HG03442 (cell line): ENCODE results near the gene C13orf46.
"Not testable (repeated sequence)": the region's sequence is repeated elsewhere in the genome, so short reads cannot be mapped to it uniquely, and the experiment has no call there.

Source experiments
- ATAC-seq: cut with Tn5 transposase; IDR thresholded peaks from one replicate; pipeline ENCODE4 v1.9.1; 2021; ENCODE audit warnings: mild to moderate bottlenecking, moderate library complexity; ENCODE audit not compliant: unreplicated experiment

The C13orf46 gene

DNA sequence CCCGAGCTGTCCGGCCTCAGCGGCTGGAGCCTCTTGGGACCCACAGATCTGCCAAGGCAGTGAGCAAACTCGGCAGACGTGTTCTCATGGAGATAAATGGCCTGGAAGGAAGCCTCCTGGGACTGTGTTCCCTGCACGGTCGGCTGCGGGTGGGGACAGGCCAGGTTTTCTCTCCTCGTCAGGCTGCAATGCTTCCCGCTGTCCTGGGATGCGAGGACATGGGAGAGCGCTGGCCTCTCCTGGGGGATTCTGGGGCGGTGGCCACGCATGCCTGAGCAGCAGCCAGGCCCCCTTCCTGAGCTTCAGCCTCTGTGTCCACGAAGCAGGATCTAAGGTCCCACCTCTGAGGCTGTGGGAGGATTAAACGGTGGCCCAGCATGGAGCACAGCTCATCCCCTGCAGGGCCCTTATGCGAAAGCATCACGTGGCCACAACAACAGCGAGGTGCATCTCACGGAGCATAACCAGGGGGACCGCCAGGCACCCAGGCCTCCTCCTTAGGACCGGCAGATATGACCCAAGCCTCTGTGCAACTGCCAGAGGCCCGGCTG lies 21.2 kb upstream of the C13orf46 start:
- ATAC-seq, result no peak

DNA sequence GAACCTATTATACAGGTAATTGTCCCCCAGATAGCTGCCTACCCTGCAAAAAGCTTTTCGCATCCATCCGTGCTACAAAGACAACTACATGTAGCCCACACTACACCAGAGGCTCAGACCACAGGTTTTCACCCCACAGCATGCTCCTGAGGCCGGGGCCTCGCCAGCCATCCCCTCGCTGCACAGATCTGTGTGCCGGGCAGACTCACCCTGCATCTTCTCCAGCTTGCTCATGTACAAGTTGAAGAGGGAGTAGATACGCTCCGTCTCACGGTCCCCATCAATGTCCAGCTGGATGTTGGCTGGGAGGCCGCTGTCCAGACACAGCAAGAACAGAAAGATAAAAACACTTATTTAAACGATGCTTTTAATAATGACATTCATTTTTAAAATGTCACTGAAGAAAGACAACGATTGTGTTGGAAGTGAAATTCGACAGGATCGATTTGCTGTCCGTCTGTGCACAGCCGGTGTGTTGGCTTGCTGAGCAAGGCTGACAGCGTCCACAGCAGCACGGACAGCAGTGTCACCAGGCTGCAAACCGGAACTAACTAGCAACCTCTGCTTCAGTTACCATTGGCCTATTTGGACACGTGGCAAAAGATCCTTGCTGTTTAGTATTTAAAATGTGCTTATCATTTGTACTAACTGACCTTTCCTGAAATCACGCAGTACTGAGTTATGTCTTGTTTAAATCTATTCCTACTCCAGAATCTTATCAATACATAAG lies 18.6 kb upstream of the C13orf46 start:
- ATAC-seq, result no peak

DNA sequence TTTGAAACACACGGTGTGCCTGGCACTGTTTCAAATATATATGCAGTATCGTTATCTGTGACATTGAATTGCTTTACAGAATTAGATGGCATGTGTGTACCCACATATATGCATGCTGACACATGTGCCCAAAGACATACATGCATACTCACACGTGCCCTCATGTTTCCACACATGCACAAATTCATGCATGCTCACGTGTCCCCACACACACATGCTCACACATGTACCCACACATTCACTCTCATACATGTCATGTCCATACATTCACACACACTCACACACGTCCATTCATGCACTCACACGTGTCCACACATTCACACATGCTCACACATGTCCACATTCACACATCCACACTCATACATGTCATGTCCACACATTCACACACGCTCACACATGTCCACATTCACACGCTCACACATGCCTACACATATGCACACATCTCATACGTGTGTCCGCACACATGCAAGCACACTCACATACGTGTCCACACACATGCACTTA lies 17.9 kb upstream of the C13orf46 start:
- no peak for ATAC-seq

DNA sequence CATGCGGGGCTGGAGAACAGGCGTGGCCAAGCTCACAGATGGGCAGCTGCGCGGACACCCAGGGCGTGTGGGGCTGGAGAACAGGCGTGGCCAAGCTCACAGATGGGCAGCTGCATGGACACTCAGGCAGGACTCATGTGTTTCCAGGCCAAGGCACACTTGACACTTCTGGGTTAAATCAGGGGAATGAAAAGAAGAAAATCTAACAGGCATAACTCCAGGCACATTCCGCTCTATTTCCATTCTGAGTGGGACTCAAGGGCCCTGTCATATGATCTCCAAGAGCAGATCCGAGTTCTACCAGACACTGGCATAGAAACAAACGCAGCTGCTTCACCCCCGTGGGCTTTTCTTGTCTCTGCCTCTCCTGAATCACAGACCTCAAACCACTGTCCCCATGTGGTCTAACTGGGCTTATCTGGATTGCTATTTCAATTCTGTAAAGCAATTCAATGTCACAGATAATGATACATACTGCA lies 17.4 kb upstream of the C13orf46 start:
- no peak for ATAC-seq

DNA sequence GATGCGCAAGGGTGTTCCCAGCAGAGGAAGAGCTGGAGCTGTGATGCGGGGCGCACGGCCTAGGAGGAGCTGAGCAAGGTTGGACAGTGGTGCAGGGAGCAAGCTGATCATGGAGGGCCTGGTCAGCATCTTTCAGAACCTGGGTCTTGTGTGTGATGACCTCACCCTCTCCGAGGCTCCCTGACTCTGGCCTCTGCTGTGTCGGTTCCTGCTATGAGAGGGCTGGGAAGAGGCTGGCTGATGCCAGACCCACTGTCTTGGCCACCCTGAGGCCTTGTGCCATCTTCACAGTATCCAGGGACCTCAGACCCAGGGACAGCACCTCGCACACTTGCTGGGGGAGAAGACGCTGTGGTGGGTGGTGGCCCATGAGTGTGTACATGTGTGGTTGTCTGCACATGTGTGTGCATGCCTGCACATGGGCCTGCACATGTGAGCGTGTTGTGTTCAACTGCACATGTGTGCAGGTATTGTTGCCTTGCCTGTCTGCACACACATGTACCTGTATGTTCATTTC lies 16.5 kb upstream of the C13orf46 start:
- no peak for ATAC-seq

DNA sequence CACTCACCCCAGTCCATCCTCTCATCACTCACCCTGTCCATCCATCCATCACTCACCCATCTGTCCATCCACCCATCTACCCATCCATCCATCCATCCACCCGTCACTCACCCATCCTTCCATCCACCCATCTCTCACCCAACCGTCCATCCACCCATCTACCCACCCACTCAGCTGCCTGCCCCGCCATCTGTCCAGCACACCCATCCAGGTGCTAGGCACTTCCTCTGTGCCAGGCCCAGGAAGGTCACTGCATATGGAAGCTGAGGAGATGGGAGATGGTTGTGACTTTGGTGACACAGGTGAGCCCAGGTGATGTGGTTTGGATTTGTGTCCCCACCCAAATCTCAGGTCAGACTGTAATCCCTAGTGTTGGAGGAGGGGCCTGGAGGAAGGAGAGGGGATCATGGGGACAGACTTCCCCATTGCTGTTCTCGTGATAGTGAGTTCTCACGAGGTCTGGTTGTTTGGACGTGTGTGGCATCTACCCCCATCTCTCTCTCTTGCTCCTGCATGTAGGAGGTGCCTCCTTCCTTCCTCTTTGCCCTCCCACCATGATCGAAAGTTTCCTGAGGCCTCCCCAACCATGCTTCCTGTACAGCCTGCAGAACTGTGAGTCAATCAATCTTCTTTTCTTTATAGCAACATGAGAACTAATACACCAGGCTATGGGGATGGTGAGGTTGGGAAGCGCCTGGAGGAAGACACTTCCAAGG lies 15.9 kb upstream of the C13orf46 start:
- ATAC-seq, result no peak

DNA sequence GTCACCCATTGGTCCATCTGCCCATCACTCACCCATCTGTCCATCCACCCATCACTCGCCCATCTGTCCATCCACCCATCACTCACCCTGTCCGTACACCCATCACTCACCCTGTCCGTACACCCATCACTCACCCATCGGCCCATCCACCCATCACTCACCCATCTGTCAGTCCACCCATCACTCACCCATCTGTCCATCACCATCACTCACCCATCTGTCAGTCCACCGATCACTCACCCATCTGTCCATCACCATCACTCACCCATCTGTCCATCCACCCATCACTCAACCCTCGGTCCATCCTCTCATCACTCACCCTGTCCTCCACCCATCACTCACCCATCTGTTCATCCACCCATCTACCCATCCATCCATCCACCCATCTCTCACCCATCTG lies 15.0 kb upstream of the C13orf46 start:
- ATAC-seq, result not testable (repeated sequence)

DNA sequence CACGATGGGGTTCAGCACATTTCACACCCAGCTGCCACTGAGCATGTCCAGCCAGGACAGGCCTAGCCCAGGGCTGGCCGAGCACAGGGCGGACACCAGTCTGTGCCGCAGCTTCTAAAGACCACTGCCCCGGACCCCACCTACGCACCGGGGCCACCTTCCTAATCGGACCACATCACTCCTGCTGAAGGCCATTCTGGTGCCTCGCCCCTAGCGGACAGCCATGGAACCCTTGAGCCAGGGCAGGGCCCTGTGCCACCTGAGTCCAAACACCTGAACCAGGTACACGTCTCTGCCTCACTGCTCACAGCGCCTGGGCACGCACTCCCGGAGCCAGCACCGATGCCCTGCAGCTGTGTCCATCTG lies 8.4 kb upstream of the C13orf46 start:
- no peak for ATAC-seq

DNA sequence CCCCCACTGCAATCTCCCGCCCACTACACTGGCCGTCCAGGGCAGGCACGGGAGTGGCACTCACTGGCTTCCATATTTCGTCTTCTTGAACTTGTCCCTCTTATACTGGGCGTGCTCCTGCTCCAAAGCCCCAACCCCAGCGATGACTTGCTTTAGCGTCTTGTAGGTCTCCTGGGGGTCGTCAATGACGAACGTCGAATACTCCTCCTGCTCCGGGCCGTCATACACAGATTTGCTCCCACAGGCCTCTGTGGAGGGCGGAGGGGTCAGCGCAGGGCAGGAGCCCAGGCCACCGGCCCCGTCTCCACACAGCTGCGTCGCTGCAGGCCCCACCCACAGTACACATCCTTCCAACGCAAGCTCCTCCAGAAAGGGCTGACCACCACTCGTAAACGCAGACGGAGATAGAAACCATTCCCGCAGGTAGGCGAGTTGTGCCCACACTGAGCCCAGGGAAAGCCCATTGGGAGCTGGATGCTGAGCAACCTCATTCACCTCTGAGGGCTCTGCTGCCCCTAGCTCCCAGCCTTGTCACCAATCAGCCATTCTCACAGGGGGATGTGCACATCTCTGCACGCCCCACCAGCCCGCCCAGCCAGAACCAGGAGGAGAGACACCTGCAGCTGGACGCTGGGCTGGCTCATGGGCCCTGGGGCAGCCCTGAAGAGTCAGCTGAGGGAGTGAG lies 7.9 kb upstream of the C13orf46 start:
- no peak for ATAC-seq

DNA sequence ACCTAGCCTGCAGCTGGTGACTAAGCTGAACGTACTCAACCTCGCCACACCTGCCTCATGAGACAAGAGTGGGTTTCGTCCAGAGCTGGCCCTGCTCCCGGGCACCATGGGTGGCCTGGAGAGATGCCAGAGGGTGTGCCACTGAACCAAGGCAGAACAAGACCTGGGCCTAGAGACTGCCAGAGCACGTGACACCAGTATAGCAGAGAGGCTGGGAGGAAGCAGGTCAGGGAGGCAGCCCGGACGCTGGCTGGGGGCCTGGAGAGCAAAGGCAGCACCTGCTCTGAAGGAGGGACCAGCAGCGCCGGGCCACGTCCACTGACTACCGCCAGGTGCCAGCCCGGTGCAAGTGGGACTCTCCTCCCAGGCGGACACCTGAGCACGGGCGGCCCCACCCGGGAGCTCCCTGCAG lies 7.3 kb upstream of the C13orf46 start:
- no peak for ATAC-seq

DNA sequence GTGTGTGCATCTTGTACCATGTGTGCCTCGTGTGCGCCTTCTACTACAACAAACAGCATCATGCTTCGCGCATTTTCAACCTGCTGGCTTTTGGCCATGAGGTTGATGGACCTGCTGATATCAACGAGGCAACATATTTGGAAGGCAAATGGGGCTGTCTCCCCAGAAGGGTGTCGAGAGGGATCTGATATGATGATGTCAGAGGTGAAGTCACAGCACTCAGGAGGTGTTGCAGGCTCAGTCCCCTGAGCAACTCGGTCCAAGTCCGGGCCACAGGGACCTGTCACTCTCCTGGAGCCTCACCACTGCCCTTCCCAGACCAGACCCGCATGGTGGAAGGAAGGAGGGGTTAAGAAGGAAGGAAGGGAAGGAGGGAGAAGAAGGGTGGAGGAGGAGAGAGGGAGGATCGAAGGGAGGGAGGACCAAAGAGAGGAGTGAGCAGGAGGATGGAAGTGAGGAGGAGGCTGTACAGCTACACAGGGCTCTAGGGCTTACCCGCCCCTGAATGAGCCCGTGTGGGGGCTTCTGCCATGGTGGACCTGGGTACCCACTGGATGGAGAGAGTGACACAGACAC lies 6.7 kb upstream of the C13orf46 start:
- ATAC-seq, result no peak

DNA sequence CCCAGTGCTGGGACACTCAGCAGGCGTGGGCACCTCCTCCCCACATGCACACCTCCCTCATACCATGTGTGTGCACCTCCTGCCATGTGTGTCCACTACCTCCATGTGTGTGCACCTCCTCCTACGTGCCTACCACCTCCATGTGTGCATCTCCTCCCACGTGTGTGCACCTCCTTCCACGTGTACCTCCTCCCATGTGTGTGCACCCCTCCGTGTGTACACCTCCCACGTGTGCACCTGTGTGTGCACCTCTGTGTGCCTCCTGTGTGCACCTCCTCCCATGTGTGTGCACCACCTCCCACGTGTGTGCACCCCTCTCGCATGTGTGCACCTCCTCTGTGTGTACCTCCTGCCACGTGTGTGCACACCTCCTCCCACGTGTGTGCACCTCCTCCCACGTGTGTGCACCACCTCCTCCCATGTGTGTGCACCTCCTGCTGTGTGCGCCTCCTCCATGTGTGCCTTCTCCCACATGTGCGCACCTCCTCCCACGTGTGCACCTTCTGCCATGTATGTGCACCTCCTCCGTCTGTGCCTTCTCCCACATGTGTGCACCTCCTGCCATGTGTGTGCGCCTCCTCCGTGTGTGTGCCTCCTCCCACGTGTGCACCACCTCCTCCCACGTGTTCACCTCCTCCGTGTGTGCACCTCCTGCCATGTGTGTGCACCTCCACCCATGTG lies 6.1 kb upstream of the C13orf46 start:
- no peak for ATAC-seq

DNA sequence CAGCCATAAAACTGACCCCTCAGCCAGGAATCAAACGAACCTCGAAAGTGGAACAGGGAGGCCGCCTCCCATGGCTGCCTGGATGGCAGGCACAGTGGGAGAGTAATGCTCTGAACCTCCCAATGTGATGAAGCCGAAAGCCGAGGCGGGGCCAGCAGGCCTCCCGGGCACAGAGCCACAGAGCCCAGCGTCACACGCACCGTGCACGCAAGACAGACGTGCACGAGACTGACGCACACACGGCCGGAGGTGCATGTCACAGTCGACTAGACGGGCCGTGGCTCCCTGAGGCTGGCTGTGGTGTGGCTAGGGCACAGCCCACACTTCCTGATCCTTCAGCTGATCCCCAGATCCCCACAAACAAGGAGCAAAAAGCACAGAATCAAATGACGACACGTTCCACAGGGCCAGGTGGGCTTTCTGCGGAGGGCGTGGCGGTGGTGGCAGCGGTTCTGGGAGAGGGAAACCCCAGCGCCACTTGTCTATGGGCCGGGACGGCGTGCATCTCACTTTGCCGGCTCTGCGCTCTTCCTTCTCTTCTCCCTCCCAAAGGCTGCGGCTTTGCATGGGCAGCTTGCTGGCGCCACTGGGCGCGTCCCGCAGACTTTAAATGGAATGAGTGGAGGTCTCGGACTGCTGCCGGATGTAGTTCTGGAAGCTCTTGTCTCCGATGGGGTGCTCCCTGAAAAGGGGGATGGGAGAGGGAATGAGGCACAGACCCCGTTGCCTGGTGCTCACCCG lies 5.0 kb upstream of the C13orf46 start:
- ATAC-seq, result no peak

DNA sequence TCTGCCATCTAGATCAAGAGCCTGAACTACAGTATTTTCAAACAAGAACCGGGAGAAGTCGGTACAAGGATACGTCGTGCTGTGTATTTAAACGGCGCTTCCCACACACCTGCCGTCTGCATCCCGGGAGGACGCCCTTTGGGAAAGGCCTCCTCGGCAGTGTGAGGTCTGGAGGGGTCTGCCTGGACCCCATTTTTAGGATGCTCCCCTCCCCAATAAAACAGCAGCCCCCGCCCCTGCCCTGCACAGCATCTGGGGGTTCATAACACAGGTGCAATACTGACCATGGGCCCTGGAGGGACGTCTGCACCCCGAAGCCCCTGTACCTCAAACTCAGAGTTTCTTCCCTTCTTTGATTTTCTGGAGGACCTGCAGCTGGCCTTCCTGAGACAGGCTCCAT lies 4.1 kb upstream of the C13orf46 start:
- ATAC-seq, result no peak

DNA sequence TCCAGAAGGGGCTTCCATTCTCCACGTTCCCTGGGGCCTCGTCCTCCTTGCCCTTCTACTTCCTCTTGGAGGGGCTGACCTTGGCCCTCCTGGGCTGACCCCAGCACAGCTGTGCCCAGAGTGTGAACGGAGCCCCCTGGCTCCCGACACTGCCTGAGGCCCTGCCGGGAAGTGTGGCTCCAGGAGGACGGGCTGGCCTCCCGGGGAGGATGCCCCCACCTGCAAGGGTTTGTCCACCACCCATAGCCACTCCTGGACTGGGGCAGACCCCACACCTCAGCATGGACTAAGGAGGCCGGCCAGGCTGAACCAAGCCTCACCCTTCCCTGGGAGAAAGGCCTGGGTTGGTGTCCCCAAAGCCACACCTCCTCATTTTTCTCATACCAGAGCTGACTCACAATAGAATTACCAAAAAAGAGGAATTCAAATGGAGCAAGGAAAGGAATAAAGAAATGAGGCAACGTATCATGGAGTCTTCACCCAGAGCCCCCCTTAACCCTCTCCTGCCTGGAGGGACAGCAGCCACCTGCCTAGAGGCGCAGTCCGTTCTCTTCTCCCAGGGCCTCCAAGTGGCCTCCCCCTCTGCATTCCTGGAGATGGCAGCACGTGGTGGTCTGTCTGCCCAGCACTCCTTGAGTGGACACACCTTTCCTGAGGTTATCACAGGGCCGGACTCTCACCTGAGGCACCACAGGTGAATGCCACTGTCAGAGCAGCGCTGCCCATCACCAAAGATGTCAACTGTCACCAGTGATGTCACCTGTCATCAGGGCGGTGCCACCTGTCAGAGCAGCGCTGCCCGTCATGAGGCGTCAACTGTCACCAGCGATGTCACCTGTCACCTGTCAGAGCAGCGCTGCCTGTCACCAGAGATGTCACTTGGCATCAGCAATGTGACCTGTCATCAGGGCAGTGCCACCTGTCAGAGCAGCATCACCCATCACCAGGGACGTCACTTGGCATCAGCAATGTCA lies 3.1 kb upstream of the C13orf46 start:
- no peak for ATAC-seq

DNA sequence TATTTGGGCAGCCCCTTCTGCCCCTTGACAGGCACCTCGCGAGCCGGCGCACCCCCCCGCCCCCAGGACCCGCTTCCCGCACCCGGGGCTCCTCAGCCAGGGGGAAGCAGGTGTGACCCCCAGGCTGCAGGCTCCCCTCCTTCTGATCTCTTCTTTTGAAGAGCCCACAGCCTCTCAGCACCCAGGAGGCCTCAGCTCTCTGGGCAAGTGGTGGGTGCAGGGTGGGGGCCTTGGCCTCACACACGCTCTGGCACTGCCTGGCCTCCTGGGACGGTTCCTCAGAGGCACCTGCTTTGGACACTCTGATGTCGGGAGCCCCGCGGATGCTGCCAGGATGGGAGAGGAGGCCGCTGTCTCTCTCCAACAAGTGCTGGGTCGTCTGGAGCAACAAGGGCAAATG lies 1.5 kb upstream of the C13orf46 start:
- no peak for ATAC-seq

DNA sequence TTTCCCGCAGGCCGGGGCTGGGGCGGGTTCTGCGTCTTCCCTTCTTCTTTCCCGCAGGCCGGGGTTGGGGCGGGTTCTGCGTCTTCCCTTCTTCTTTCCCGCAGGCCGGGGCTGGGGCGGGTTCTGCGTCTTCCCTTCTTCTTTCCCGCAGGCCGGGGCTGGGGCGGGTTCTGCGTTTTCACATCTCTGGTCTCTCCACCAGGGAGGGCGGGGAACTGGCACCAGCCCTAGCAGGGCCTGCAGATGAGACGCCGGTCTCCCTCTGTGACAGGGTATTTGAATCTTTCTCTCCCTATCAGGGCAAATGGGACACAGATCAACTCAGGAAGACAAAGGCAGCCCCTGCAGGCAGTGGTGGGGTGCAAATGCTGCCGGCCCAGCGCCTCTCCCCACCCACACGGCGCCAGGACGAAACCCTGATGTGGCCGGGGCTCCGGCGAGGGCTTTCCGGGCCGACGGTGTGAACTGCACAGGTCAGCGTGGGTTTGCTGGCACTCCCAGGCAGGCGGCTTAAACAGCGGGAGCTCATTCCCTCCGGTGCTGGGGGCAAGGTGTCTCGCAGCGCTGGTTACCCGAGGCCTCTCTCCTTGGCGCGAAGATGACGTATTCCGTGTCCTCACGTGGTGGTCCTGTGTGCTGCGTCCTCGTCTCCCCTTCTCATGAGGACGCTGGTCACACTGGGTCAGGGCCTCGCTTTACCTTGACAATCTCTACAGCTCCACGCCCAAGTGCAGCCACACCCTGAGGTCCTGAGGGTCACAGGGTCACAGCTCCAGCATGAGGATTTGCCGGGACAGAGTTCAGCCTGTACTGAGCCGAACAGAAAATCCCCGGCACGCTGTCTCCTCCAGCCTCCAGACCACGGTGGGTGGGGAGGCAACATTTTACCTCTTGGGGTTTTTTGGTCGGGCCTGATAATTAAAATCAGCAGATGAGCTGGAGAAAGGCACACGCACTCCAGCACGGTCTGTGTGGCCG lies 717 bp upstream of the C13orf46 start:
- no peak for ATAC-seq
